ENCODE measurements around the gene NR6A1. TPM values are rescaled to one million over a fixed set of nuclear protein-coding genes. Genes with fewer than 3 reads are reported as not detected.
"Not testable (repeated sequence)": the region's sequence is repeated elsewhere in the genome, so short reads cannot be mapped to it uniquely, and the experiment has no call there.

Gene NR6A1
- total and polyA plus RNA-seq, 2 experiments from 2014 or later, result 44.2 to 139 TPM

GRCh38 chr9:124773473-124774128 lies 2.5 kb upstream of the NR6A1 start:
- Histone ChIP-seq H3K4me2 (no peak overlapping the region), H3K27me3 (ENCODE audit: insufficient read depth) (peaks cover 54% of the 10 kb centered on the region), H3K9me2 (ENCODE audit: insufficient read depth) (no peaks in the 10 kb centered on the region), H2AFZ (no peak overlapping the region), H3K79me2 (replicated peaks; ENCODE audit: insufficient read depth) (peaks cover 9% of the 10 kb centered on the region), H3K4me3 (no peak overlapping the region), H3K36me3 (ENCODE audit: insufficient read depth) (no peaks in the 10 kb centered on the region; the same call in 1 of the 2 replicates), H3K27ac (ENCODE audit: low read depth) (no peak overlapping the region), H4K20me1 (replicated peaks; ENCODE audit: insufficient read depth) (peaks cover 12% of the 10 kb centered on the region), H3K4me1 (ENCODE audit: insufficient read depth) (peaks cover 9% of the 10 kb centered on the region), H3F3A (replicated peaks; ENCODE audit: low read depth) (peaks cover 13% of the 10 kb centered on the region; the same call in 1 of the 2 replicates)
- no peak overlapping the region for H3K4me3 Mint-ChIP-seq
- DNase-seq (ENCODE audit: low spot score), result no peak
- H3K27ac Mint-ChIP-seq, result no peak overlapping the region
- ATAC-seq, result no peak
- TF ChIP-seq POLR2AphosphoS5 (IDR thresholded peaks at IDR 0.05; ENCODE audit: low read depth) (no peak), ZNF462 (CRISPR knock-in tag; IDR thresholded peaks at IDR 0.05) (no peak), REST (IDR thresholded peaks at IDR 0.05; ENCODE audit: unreplicated experiment) (no peak)
- peaks cover 26% of the 10 kb centered on the region for H3K4me1 Mint-ChIP-seq
- H3K27me3 Mint-ChIP-seq (ENCODE audit: insufficient read depth, low read depth, poor library complexity), result peaks cover 38% of the 10 kb centered on the region
- H3K36me3 Mint-ChIP-seq (ENCODE audit: low read depth), result no peaks in the 10 kb centered on the region; the same call in 2 of the 3 replicates
- no peaks in the 10 kb centered on the region; the same call in 2 of the 3 replicates for H3K9me3 Mint-ChIP-seq

GRCh38 chr9:124772877-124773276 lies 1.8 kb upstream of the NR6A1 start:
- Mint-ChIP-seq H3K27me3 (ENCODE audit: insufficient read depth, low read depth, poor library complexity) (peaks cover 34% of the 10 kb centered on the region), H3K4me3 (peak overlapping the region; percentile 80; the same call in 2 of the 3 replicates), H3K4me1 (peaks cover 29% of the 10 kb centered on the region)
- H3K4me3 ChIP-seq; H3K36me3 ChIP-seq (ENCODE audit: insufficient read depth); H2AFZ ChIP-seq; H3K4me2 ChIP-seq; DNase-seq (ENCODE audit: low spot score); H3K27ac Mint-ChIP-seq; H3K9me2 ChIP-seq (ENCODE audit: insufficient read depth); H3K27ac ChIP-seq (ENCODE audit: low read depth); H3K9me3 Mint-ChIP-seq; H3K36me3 Mint-ChIP-seq (ENCODE audit: low read depth); ATAC-seq: not testable (repeated sequence)
- H3K79me2 ChIP-seq (replicated peaks; ENCODE audit: insufficient read depth), result peaks cover 16% of the 10 kb centered on the region
- H3K27me3 ChIP-seq (ENCODE audit: insufficient read depth), result peaks cover 54% of the 10 kb centered on the region
- peaks cover 13% of the 10 kb centered on the region; the same call in 1 of the 2 replicates for H3F3A ChIP-seq (replicated peaks; ENCODE audit: low read depth)
- H3K4me1 ChIP-seq (ENCODE audit: insufficient read depth), result peaks cover 15% of the 10 kb centered on the region
- peaks cover 19% of the 10 kb centered on the region for H4K20me1 ChIP-seq (replicated peaks; ENCODE audit: insufficient read depth)
